CD8-positive, alpha-beta memory T cell (primary cell): ENCODE results near the gene DTWD2. TPM values are rescaled to one million over a fixed set of nuclear protein-coding genes. Genes with fewer than 3 reads are reported as not detected.
A peak's percentile ranks its signal among the peaks of the same experiment; 100 is the strongest.

Experiments used
- CTCF ChIA-PET: fragments of 350-600 bp; sonication (Branson Sonifier 250); formaldehyde crosslinking; loops from one replicate; lab custom pipeline; 2021; ENCODE audit warnings: antibody characterized with exemption; lab: Charles Lee
- POLR2A ChIA-PET: fragments of 350-600 bp; sonication (Branson Sonifier 250); formaldehyde crosslinking; loops from one replicate; lab custom pipeline; 2021; ENCODE audit warnings: antibody characterized with exemption; lab: Charles Lee
- DNase-seq, 5 donors: peaks; one replicate each; pipeline versions ENCODE4 v3.0.0 to v3.0.0-alpha.2; 2020 to 2022; ENCODE audit warnings: mixed read lengths in 1 of 5
- H3K27ac ChIP-seq: one replicate; pipeline ENCODE4 v1.7.0; 2013; ENCODE audit warnings: low read depth, mild to moderate bottlenecking, low read length, moderate library complexity
- H3K27me3 ChIP-seq: 2 replicates; pipeline ENCODE4 v1.7.0; 2013; ENCODE audit warnings: low read length, mild to moderate bottlenecking; ENCODE audit not compliant: insufficient read depth, poor library complexity, severe bottlenecking
- H3K36me3 ChIP-seq: 2 replicates; pipeline ENCODE4 v1.7.0; 2013; ENCODE audit warnings: mild to moderate bottlenecking, low read length, moderate library complexity; ENCODE audit not compliant: insufficient read depth
- H3K4me1 ChIP-seq: 2 replicates; pipeline ENCODE4 v1.7.0; 2013; ENCODE audit warnings: mild to moderate bottlenecking, low read length, moderate library complexity; ENCODE audit not compliant: insufficient read depth
- H3K4me3 ChIP-seq: 2 replicates; pipeline ENCODE4 v1.7.0; 2013; ENCODE audit warnings: mild to moderate bottlenecking, low read length
- H3K9me3 ChIP-seq: 2 replicates; pipeline ENCODE4 v1.7.0; 2013; ENCODE audit warnings: mild to moderate bottlenecking, low read length
- H3K27ac Mint-ChIP-seq, 8 donors: one replicate each; pipeline ENCODE4 v1.8.0; 2020 to 2021; ENCODE audit warnings: mixed read lengths in 8 of 8, mild to moderate bottlenecking in 6 of 8, inconsistent platforms in 3 of 8, moderate library complexity in 3 of 8
- H3K27me3 Mint-ChIP-seq, 2 donors: one replicate each; pipeline ENCODE4 v1.8.0; 2020 to 2021; ENCODE audit warnings: mixed read lengths in 2 of 2, mild to moderate bottlenecking in 1 of 2, moderate library complexity in 1 of 2
- H3K36me3 Mint-ChIP-seq, 3 donors: one replicate each; pipeline ENCODE4 v1.8.0; 2020 to 2021; ENCODE audit warnings: mixed read lengths in 3 of 3, inconsistent platforms in 1 of 3, mild to moderate bottlenecking in 1 of 3
- H3K4me1 Mint-ChIP-seq, 3 donors: one replicate each; pipeline ENCODE4 v1.8.0; 2020 to 2021; ENCODE audit warnings: mixed read lengths in 3 of 3, inconsistent platforms in 1 of 3, mild to moderate bottlenecking in 1 of 3
- H3K4me3 Mint-ChIP-seq, 7 donors: one replicate each; pipeline ENCODE4 v1.8.0; 2020 to 2021; ENCODE audit warnings: mixed read lengths in 7 of 7, mild to moderate bottlenecking in 6 of 7, moderate library complexity in 4 of 7, inconsistent platforms in 2 of 7
- H3K9me3 Mint-ChIP-seq, 5 donors: one replicate each; pipeline ENCODE4 v1.8.0; 2020 to 2022; ENCODE audit warnings: mixed read lengths in 5 of 5, mild to moderate bottlenecking in 3 of 5, moderate library complexity in 2 of 5, inconsistent platforms in 1 of 5
- polyA plus RNA-seq: library from polyadenylated mRNA; unstranded; fragments of 300-500 nt; fragmentation: Illumina TruSeq; gene quantifications from one replicate; pipeline ENCODE4 v1.2.3, GENCODE V29; 2021
- total RNA-seq, 2 experiments: library from RNA; stranded (reverse); gene quantifications; one replicate each; pipeline ENCODE4 v1.2.3, GENCODE V29; 2021

Gene DTWD2
- total and polyA plus RNA-seq, 3 experiments from 2014 or later = 3.3 to 4.2 (median 3.7) TPM

DNA sequence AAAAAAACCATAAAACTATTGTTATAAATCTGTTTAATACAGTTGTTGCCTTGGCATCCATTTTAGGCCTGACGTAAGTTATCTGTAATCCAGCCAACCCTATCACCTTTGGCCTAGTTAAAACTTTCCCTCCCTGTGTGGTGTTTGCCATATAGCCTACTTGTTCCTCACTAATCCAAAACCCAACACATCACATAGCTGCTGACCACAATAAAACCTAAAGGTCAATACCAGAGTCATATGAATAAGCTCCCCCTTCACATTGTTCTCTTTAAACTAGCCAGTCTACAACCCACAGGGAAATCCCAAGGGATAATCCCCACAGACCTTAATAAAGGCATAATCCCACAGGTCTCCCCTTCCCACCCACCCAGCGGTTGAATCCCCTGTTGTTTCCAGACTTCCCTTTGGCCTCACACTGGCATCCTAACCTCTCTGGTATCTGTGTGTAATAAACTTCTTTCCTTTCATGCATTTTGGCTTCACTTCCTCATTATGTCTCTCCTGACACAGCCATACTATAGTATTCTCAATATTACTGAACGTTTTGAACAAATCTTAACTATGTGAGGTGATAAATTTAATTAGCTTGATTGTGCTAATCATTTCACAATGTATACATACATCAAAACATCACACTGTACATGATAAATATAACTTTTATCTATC is 50.8 kb downstream of the DTWD2 start:
- Mint-ChIP-seq H3K4me1 (no peaks in the 10 kb centered on the region), H3K4me3 (no peak overlapping the region), H3K27ac (peak overlapping the region in 1 of 8 donors; percentile 47), H3K27me3 (no peaks in the 10 kb centered on the region), H3K36me3 (peaks cover 5 to 16% (median 7%) of the 10 kb centered on the region in 3 donors), H3K9me3 (no peaks in the 10 kb centered on the region)
- Histone ChIP-seq H3K36me3 (no peaks in the 10 kb centered on the region), H3K4me3 (no peak overlapping the region), H3K27ac (no peak overlapping the region), H3K27me3 (no peaks in the 10 kb centered on the region), H3K4me1 (no peaks in the 10 kb centered on the region), H3K9me3 (no peaks in the 10 kb centered on the region)
- CTCF ChIA-PET = no interaction called here
- POLR2A ChIA-PET = no interaction called here
- no peak for DNase-seq

DNA sequence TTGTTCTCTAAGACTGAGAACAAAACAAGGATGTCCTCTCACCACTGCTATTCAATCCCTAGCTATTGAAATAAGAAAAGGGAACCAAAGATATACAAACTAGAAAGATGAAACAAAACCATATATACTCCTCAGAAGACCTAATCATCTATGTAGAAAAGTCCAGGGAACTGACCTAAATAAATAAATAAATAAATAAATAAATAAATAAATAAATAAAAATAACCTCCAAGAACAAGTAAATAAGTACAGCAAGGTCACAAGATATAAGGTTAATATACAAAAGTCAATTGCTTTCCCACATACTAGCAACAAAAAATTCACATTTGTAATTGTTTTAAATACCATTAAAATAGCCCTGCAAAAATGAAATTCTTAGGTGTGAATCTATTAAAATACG is 54.6 kb downstream of the DTWD2 start:
- H3K4me3 Mint-ChIP-seq = no peak overlapping the region

GRCh38 chr5:118931564-118931963 is 56.8 kb downstream of the DTWD2 start:
- Histone ChIP-seq H3K36me3 (no peaks in the 10 kb centered on the region), H3K27me3 (no peaks in the 10 kb centered on the region), H3K4me1 (no peaks in the 10 kb centered on the region), H3K9me3 (no peaks in the 10 kb centered on the region), H3K4me3 (no peak overlapping the region), H3K27ac (no peak overlapping the region)
- no peak for DNase-seq
- no peaks in the 10 kb centered on the region for H3K27me3 Mint-ChIP-seq
- H3K9me3 Mint-ChIP-seq = no peaks in the 10 kb centered on the region
- ChIA-PET POLR2A (no interaction called here), CTCF (no interaction called here)
- H3K4me1 Mint-ChIP-seq = no peaks in the 10 kb centered on the region
- H3K4me3 Mint-ChIP-seq = no peak overlapping the region
- H3K27ac Mint-ChIP-seq = no peak overlapping the region
- peaks cover 4 to 50% (median 7%) of the 10 kb centered on the region in 3 donors for H3K36me3 Mint-ChIP-seq

More for the DNA sequence above, 54.6 kb downstream of the DTWD2 start:
- H3K4me1 Mint-ChIP-seq = no peaks in the 10 kb centered on the region
- no peak overlapping the region for H3K27ac Mint-ChIP-seq
- no peak overlapping the region for H3K27ac ChIP-seq
- H3K9me3 ChIP-seq = no peaks in the 10 kb centered on the region
- no peaks in the 10 kb centered on the region for H3K36me3 ChIP-seq
- no peaks in the 10 kb centered on the region for H3K27me3 ChIP-seq
- no peaks in the 10 kb centered on the region for H3K27me3 Mint-ChIP-seq
- H3K9me3 Mint-ChIP-seq = no peaks in the 10 kb centered on the region
- ChIA-PET POLR2A (no interaction called here), CTCF (no interaction called here)
- H3K4me3 ChIP-seq = no peak overlapping the region
- no peaks in the 10 kb centered on the region for H3K4me1 ChIP-seq
- no peak for DNase-seq
- peaks cover 1 to 45% (median 7%) of the 10 kb centered on the region in 3 donors for H3K36me3 Mint-ChIP-seq

DNA sequence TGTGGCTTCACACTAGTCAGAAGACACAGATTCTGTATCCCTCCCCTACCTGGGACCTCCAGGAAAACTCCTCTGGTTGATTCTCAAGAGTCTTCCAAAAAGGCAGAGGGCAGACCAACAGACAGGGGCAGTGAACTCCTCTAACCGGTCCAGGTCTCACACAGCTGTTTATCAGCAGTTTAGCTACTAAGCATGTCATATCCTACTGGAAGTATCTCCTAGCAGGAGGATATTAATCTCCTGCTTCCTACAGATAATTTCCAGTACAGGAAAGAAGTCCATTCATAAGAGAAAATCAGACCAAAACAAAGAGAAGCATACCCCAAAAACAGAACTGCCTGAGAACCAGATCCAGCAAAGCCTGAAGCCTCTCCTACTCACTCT is 64.3 kb downstream of the DTWD2 start:
- ChIA-PET POLR2A (no interaction called here), CTCF (no interaction called here)
- Mint-ChIP-seq H3K27me3 (no peaks in the 10 kb centered on the region), H3K4me3 (no peak overlapping the region), H3K27ac (no peak overlapping the region), H3K36me3 (peaks cover 5 to 12% (median 12%) of the 10 kb centered on the region in 3 donors), H3K9me3 (no peaks in the 10 kb centered on the region), H3K4me1 (no peaks in the 10 kb centered on the region)
- H3K4me3 ChIP-seq = no peak overlapping the region
- no peak for DNase-seq
- H3K9me3 ChIP-seq = no peaks in the 10 kb centered on the region
- H3K4me1 ChIP-seq = no peaks in the 10 kb centered on the region
- H3K27ac ChIP-seq = no peak overlapping the region
- no peaks in the 10 kb centered on the region for H3K36me3 ChIP-seq
- no peaks in the 10 kb centered on the region for H3K27me3 ChIP-seq

GRCh38 chr5:118923295-118924005 is 64.9 kb downstream of the DTWD2 start:
- Mint-ChIP-seq H3K27ac (no peak overlapping the region), H3K4me1 (no peaks in the 10 kb centered on the region), H3K4me3 (no peak overlapping the region), H3K36me3 (peaks cover 5 to 14% (median 9%) of the 10 kb centered on the region in 3 donors), H3K27me3 (no peaks in the 10 kb centered on the region), H3K9me3 (no peaks in the 10 kb centered on the region)
- no peak for DNase-seq
- CTCF ChIA-PET = no interaction called here
- Histone ChIP-seq H3K9me3 (no peaks in the 10 kb centered on the region), H3K4me3 (no peak overlapping the region), H3K4me1 (no peaks in the 10 kb centered on the region), H3K36me3 (no peaks in the 10 kb centered on the region), H3K27me3 (no peaks in the 10 kb centered on the region), H3K27ac (no peak overlapping the region)
- POLR2A ChIA-PET = no interaction called here

GRCh38 chr5:118921866-118922265 is 66.5 kb downstream of the DTWD2 start:
- no peak overlapping the region for H3K4me3 ChIP-seq

GRCh38 chr5:118919016-118919415 is 69.3 kb downstream of the DTWD2 start:
- H3K4me1 Mint-ChIP-seq = no peaks in the 10 kb centered on the region
- H3K27me3 Mint-ChIP-seq = no peaks in the 10 kb centered on the region
- POLR2A ChIA-PET = no interaction called here
- H3K27me3 ChIP-seq = no peaks in the 10 kb centered on the region
- H3K4me3 ChIP-seq = no peak overlapping the region
- no peaks in the 10 kb centered on the region for H3K9me3 ChIP-seq
- no peak for DNase-seq
- no peak overlapping the region for H3K4me3 Mint-ChIP-seq
- no peak overlapping the region for H3K27ac ChIP-seq
- H3K4me1 ChIP-seq = no peaks in the 10 kb centered on the region
- H3K36me3 ChIP-seq = no peaks in the 10 kb centered on the region
- CTCF ChIA-PET = no interaction called here
- peaks cover 2 to 10% (median 8%) of the 10 kb centered on the region in 3 donors for H3K36me3 Mint-ChIP-seq
- H3K9me3 Mint-ChIP-seq = no peaks in the 10 kb centered on the region
- H3K27ac Mint-ChIP-seq = no peak overlapping the region

More at GRCh38 chr5:118921866-118922265, 66.5 kb downstream of the DTWD2 start:
- ChIA-PET CTCF (no interaction called here), POLR2A (no interaction called here)
- H3K9me3 ChIP-seq = no peaks in the 10 kb centered on the region
- no peak for DNase-seq
- no peaks in the 10 kb centered on the region for H3K9me3 Mint-ChIP-seq
- no peak overlapping the region for H3K27ac ChIP-seq
- no peaks in the 10 kb centered on the region for H3K27me3 Mint-ChIP-seq
- H3K36me3 ChIP-seq = no peaks in the 10 kb centered on the region
- no peaks in the 10 kb centered on the region for H3K27me3 ChIP-seq
- no peaks in the 10 kb centered on the region for H3K4me1 ChIP-seq
- no peak overlapping the region for H3K27ac Mint-ChIP-seq
- no peaks in the 10 kb centered on the region for H3K4me1 Mint-ChIP-seq
- H3K4me3 Mint-ChIP-seq = no peak overlapping the region
- peaks cover 5 to 14% (median 7%) of the 10 kb centered on the region in 3 donors for H3K36me3 Mint-ChIP-seq

GRCh38 chr5:118918232-118918631 is 70.1 kb downstream of the DTWD2 start:
- CTCF ChIA-PET = no interaction called here
- DNase-seq = no peak

More at GRCh38 chr5:118918232-118918631, 70.1 kb downstream of the DTWD2 start:
- Histone ChIP-seq H3K27me3 (no peaks in the 10 kb centered on the region), H3K4me1 (no peaks in the 10 kb centered on the region), H3K4me3 (no peak overlapping the region), H3K9me3 (no peaks in the 10 kb centered on the region), H3K27ac (no peak overlapping the region), H3K36me3 (no peaks in the 10 kb centered on the region)
- no peak overlapping the region for H3K4me3 Mint-ChIP-seq
- POLR2A ChIA-PET = no interaction called here
- H3K36me3 Mint-ChIP-seq = peaks cover 2 to 10% (median 8%) of the 10 kb centered on the region in 3 donors
- no peaks in the 10 kb centered on the region for H3K27me3 Mint-ChIP-seq
- no peak overlapping the region for H3K27ac Mint-ChIP-seq
- no peaks in the 10 kb centered on the region for H3K4me1 Mint-ChIP-seq
- no peaks in the 10 kb centered on the region for H3K9me3 Mint-ChIP-seq
